NCI-H2081 treated with DMSO at 0.1 percent for 48 hours (cell line): ENCODE data around the gene GAD2.

Experiments used
- DNase-seq: peaks from one replicate; lab custom pipeline; 2025; lab: John Stamatoyannopoulos, UW

The GAD2 gene

GRCh38 chr10:26222563-26222962 is 6.0 kb downstream of the GAD2 start:
- no peak for DNase-seq

- DNase-seq = no peak
Observed at GRCh38 chr10:26225322-26225721, 8.7 kb downstream of the GAD2 start.

DNA sequence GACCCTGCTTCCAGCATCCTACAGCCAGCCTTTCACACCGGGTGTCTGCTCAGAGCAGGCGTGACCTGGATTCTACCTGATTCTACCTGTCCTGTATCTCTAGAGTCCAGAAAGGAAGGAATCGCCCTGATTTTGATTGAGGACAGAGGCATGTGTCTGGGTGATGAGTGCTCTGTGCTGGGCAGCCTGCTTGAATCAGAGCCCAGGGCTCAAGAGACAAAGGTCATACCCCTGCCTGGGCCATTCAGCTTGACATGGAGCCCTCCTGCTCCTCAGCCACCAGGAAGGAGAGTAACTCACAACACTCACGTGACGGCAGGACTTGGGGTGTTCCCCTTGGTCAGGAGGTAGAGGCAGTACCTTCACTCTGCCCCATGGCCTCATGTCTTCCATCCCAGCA is 11.2 kb downstream of the GAD2 start:
- DNase-seq = no peak

DNA sequence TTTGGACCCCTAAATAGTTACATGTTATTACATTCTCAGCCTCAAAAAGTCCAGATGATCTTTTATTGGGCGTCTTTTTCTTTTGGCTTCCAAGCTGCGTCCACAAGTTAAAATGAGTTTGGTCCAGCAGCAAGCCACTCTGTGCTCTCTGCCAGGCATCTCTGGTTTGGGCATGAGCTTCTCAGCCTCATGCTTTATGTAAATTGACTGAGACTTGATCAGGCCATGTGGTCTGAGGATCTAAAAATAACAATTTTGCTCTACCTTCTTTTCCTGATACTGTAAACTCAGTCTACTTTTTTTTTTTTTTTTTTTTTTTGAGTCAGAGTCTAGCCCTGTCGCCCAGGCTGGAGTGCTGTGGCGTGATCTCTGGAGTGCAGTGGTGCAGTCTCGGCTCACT is 15.6 kb downstream of the GAD2 start:
- no peak for DNase-seq

DNA sequence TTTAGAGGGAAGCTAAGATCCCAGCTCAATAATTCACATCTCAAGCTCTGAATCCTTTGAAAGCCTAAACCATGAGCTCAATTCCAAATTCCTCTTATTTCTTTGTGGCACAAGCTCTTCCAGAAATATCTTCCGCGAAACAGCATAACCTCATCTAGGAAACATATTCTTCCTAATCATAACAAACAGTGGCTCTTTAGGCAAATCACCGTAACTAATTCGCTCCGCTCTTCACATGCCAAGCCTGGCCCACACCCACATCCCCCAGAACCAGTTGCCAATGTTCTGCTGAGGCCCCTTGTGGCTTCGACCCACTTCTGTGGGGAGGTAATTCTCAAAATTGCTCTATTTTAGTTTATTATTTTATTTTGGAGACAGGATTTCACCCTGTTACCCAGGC is 19.2 kb downstream of the GAD2 start:
- DNase-seq = no peak

DNA sequence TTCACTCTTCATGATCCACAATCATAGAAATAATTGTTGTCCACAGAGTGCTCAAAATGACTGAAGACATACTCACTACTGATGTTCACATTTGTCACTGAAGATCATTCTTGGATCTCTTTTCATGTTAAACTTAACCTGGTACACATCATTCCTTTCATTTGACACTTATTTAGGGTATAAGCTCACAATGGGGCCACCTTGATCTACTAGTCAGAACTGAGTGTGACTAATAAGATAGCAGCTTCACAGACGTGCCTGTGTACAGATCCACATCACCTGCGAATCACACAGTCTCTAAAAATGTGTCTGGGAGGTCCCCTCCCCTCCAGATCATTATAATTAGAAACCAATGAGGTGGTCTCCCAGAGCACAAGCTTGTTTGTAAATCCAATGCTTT is 21.8 kb downstream of the GAD2 start:
- no peak for DNase-seq

DNA sequence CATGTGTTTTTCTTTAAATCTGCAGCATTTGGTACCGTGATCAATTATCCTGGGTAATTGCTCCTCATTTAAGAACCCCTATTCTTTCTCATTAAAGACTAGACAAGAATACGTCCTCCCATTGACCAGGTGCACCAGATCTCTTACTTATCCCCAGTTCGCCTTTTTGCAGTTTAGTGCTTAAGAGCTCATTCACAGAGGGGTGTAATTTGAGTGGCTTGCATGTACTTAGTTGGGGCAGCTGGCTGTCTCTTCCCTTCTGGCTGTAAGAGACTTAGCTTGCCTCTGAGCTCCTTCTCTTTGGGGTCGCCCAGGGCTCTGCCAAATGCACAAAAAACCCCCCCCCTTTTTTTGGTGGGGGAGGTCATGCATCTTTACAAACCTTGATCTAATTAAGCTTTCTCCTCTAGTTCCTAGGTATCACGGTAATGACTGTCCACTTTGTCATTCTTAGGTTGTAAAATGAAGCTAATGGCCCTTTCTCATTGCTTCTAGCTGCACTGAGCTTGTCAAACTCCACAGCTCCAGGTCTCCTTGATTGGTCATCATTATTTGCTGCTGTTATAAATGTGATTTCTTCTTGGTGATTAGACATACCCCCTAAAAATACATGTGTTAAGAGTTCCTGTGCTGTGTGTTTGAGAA is 26.3 kb downstream of the GAD2 start:
- DNase-seq = no peak

GRCh38 chr10:26243351-26243720 is 26.8 kb downstream of the GAD2 start:
- no peak for DNase-seq

GRCh38 chr10:26249681-26250080 is 33.1 kb downstream of the GAD2 start:
- DNase-seq = no peak

- no peak for DNase-seq
Observed at GRCh38 chr10:26251925-26252324, 35.4 kb downstream of the GAD2 start.

DNA sequence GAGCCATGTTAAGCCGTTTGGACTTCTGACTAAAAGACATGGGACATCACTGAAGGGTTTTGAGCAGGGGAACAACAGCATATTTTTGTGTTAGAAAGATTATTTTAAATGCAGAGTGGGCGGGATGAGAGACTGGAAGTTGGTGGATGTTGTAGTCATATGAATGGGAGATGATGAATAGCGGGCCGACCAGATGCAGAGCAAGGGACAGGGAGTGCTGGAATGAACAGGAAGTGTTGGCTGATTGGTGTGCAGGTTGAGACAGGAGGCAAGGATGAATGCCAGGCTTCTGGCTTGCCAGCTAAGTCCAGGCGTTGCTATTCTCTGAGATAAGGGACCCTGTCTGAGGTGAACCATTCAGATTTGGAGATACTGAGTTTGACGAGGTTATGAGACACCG is 38.0 kb downstream of the GAD2 start:
- DNase-seq = no peak

GRCh38 chr10:26259341-26259740 is 42.8 kb downstream of the GAD2 start:
- no peak for DNase-seq

DNA sequence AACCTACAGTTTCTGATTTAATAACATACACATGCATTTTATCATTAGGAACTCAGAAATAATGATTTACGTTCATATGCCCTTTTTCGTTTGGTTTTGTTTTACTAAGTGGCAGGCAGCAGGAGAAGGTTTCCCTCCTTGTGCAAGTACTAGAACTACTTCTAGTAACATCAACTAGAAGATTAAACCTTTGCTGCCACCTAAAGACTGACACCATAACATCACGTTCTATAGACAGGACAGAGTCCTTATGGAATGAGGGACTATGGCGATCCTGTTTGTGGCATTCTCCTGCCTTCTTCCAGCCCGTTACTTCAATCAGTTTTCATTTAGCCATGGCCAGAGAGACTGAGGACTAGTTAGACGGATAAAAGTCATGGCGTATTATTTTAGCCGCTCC is 53.2 kb downstream of the GAD2 start:
- no peak for DNase-seq

- DNase-seq = no peak
Observed at GRCh38 chr10:26274391-26274790, 57.8 kb downstream of the GAD2 start.

GRCh38 chr10:26278295-26278694 is 61.7 kb downstream of the GAD2 start:
- DNase-seq = no peak

DNA sequence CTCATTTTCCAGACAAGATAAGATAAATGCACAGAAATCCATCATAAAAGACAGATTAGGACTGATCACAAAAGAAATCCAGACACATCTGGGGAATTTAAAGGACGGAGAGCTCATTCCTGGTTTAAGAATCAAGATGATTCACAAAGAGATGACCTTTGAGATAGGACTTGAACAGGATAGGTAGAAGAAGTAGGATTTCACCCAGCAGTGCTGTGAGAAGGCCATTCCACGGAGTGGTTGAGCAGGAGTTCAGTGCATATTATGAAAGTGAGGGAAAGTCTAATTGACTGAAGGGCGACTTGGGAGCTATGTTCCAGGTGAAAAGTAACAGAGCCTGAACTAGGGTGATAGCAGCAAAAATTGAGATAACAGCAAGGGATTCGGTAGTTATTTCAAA is 73.7 kb downstream of the GAD2 start:
- no peak for DNase-seq

DNA sequence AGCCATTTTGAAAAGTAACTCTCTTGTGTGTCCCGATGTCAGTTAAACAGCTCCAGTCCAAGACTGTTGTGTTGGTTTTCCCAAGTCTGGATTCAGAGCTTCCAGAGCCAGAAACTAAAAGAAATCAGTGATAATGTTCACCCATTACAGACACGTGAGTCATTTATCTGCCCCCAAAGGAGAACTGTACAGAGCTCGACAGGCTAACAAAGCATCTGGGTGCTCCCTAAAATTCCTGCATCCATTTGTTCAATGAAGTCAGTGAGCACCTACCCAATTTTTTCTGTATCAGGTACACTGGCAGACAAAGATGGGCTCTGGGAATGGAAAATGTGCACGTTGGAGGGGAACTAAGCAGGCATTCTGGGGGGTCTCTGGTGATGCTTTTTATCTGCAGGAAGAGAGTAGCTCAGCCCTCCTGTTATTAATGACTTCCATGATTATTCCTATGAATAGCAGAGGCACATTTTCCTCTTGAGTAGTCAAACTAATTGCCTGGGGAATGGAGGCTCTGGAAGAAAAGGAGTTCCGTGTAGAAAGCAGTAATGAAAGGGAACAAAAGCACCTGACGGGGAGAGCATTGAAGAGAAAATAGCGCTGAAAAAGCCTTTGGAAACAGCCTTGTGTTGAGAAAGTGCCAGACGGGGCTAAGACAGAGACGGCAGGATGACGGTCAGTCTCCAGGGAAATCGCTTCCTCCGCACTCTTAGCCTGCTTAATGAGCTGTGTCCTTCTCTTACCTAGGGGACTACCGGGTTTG is 75.3 kb downstream of the GAD2 start:
- DNase-seq = no peak

DNA sequence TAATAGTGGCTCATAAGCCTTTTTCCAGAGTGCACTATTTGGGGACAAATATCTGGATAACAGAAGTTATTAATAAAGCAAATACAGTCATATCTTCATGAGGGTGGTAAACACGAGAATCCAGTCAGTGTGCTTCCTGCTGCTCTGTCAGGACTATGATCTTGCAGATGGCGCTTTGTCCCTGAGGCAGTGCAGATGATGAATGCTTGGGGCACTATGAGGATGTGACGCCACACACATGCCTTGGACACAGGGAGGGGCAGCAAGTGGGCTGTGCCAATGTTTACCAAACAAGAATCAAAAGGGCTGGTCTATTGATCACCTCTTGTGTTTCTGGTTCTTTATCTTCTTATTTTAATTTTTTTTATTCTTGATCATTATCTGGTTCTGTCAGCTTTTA is 79.8 kb downstream of the GAD2 start:
- no peak for DNase-seq

DNA sequence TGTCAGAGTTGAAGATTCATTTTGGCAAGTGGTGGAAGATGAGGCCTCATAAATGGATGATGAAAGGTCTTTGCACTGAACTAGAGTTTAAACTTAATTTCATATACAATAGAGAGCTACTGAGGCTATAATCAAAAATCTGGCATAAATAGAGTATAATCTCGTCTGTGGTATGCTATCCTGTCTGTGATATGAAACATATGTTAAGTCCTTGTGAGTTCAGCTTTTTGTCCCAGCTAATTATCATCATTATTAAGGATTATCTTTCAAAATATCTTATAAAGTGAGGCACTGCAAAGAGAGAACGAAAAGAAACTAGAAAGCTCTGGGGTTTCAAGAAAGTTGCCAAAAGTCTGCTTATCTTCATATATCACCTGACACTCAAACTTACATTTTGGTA is 83.4 kb downstream of the GAD2 start:
- no peak for DNase-seq

DNA sequence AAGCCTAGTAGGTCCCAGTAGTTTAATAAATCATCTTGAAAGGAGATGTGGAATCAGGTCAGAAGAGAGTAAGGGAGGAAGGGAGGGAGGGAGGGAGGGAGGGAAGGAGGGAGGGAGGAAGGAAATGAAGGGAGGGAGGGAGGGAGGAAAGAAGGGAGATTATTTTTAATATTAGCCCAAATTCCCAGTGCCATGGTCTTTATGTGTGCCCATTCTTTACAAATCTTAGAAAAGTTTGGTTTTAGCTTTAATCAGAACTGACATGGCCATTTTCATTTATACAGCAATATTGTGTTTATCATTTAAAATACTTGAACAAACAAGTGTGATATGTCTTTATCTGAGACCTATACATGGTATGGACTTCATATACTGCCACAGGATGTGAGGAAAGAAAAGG is 86.8 kb downstream of the GAD2 start:
- no peak for DNase-seq

DNA sequence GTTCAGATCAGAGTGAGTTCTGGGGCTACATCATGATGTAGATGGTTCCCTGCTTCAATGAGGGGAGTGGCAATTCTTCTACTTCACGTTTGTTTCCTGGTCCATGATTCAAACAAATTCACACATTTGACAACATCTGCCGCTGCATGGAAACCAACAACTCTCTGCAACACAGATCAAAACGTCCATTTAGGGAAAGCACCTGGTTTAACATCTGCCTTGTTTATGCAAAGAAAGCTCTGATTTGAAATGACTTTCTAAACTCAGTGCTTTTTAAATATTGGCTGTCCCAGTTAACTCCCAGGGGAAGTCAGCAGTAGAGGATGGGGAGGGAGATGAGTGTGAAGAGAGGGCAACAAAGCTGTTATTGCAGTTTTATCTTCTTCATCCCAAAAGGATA is 93.8 kb downstream of the GAD2 start:
- DNase-seq = no peak

DNA sequence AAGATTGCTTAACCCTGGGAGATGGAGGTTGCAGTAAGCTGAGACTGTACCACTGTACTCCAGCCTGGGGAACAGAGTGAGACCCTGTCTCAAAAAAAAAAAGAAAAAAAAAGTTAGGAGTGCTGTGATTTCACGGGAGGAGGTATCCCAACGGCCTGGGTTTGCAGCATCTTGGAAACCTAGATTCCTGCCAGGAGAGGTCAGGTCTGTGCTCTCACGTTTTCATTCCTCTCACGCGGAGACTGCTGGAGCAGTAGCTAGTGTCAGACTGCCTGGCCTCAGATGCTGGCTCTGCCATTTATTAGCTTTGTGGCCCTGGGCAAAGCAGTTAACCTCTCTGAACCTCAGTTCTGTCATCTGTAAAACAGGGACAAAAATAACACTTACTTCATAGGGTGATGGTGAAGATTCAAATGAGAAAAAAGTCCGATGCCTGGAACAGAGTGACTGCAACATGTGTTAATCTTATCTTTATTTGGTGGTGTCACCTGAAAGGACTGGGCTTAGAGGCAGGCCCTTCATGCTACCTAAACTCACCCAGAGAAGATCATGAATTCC is 94.9 kb downstream of the GAD2 start:
- DNase-seq = no peak

GRCh38 chr10:26314265-26315013 is 97.9 kb downstream of the GAD2 start:
- DNase-seq = no peak
